Glutamatergic neuron (in vitro differentiated cells): ENCODE results near the gene STARD10. TPM values are rescaled to one million over a fixed set of nuclear protein-coding genes. Genes with fewer than 3 reads are reported as not detected.

ENCODE experiments used
- DNase-seq: peaks from one replicate; pipeline ENCODE4 v3.0.0; 2022
- H3K27ac Mint-ChIP-seq: one replicate; pipeline ENCODE4 v1.8.0; 2020; ENCODE audit warnings: mild to moderate bottlenecking, mixed read lengths, inconsistent platforms; ENCODE audit not compliant: unreplicated experiment
- H3K27me3 Mint-ChIP-seq: one replicate; pipeline ENCODE4 v1.8.0; 2020; ENCODE audit warnings: mild to moderate bottlenecking, moderate library complexity, mixed read lengths, inconsistent platforms; ENCODE audit not compliant: unreplicated experiment
- H3K36me3 Mint-ChIP-seq: one replicate; pipeline ENCODE4 v1.8.0; 2020; ENCODE audit warnings: mild to moderate bottlenecking, mixed read lengths, inconsistent platforms; ENCODE audit not compliant: unreplicated experiment
- H3K4me1 Mint-ChIP-seq: one replicate; pipeline ENCODE4 v1.8.0; 2020; ENCODE audit warnings: mild to moderate bottlenecking, low read depth, mixed read lengths, inconsistent platforms; ENCODE audit not compliant: unreplicated experiment
- H3K4me3 Mint-ChIP-seq: one replicate; pipeline ENCODE4 v1.8.0; 2020; ENCODE audit warnings: mild to moderate bottlenecking, mixed read lengths, inconsistent platforms; ENCODE audit not compliant: unreplicated experiment
- H3K9me3 Mint-ChIP-seq: one replicate; pipeline ENCODE4 v1.8.0; 2020; ENCODE audit warnings: mild to moderate bottlenecking, moderate library complexity, mixed read lengths, inconsistent platforms; ENCODE audit not compliant: unreplicated experiment
- total RNA-seq: library from RNA; stranded (reverse); fragmentation: NEBNext Ultra II Directional; extraction: Animal tissue kit (Norgen Biotek cat#: 25700); gene quantifications from one replicate; pipeline ENCODE4 v1.2.1, GENCODE V29; 2021; ENCODE audit not compliant: unreplicated experiment
- TF ChIP-seq, protein P1 (sequence below): fragments of 200-600 bp; sonication (generic); IDR thresholded peaks from one replicate; pipeline ENCODE4 v1.5.0; 2021; ENCODE audit not compliant: partially characterized antibody, unreplicated experiment

STARD10 gene
- total RNA-seq, 1 donor from 2014 or later = 13.5 TPM

DNA sequence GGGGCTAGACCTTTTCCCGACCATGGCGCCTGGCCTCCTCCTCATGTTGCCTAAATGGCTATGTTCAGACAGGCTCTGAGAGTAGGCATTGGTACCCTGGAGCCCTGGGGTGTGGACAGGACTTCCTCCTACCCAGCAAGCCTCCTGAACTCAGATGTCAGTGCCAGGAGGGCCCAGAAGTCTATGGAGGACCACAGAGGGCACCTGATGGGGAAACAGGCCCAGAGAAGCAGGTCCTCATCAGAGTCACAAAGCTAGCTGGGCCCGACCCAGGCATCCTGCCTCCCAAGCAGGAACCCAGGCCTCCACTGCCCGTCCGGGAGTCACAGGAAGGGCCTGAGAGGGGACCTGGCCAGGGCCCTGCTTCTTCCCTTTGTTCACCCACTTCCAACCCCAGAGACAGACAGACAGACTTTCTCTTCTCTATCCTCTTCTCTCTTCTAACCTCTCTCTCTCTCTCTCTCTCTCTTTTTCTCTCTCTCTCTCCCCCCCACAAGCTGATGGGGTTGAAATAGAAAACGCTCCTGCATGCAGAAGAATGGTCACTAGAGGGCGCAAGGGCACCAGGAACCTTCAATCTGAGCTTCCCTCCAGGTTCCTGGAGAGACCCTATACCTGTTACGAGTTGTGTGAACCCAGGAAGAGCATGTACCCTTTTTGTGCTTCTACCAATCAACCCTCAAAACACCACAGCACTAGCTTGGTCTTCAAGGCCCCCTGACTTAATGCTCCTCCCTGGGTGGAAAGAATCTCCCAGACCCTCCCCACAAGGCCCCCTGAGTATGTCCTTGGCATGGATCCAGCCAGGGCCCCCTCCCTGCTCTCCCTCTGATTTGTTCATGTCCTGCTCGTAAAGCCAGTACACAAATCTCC is 68.8 kb downstream of the STARD10 start:
- Mint-ChIP-seq H3K9me3 (peaks cover 4% of the 10 kb centered on the region), H3K4me3 (no peak overlapping the region), H3K4me1 (peaks cover 2% of the 10 kb centered on the region), H3K27ac (no peak overlapping the region), H3K36me3 (no peaks in the 10 kb centered on the region), H3K27me3 (peaks cover 6% of the 10 kb centered on the region)
- TF ChIP-seq, protein P1, sequence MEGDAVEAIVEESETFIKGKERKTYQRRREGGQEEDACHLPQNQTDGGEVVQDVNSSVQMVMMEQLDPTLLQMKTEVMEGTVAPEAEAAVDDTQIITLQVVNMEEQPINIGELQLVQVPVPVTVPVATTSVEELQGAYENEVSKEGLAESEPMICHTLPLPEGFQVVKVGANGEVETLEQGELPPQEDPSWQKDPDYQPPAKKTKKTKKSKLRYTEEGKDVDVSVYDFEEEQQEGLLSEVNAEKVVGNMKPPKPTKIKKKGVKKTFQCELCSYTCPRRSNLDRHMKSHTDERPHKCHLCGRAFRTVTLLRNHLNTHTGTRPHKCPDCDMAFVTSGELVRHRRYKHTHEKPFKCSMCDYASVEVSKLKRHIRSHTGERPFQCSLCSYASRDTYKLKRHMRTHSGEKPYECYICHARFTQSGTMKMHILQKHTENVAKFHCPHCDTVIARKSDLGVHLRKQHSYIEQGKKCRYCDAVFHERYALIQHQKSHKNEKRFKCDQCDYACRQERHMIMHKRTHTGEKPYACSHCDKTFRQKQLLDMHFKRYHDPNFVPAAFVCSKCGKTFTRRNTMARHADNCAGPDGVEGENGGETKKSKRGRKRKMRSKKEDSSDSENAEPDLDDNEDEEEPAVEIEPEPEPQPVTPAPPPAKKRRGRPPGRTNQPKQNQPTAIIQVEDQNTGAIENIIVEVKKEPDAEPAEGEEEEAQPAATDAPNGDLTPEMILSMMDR = peak; percentile 82
- peak; percentile 78 for DNase-seq

DNA sequence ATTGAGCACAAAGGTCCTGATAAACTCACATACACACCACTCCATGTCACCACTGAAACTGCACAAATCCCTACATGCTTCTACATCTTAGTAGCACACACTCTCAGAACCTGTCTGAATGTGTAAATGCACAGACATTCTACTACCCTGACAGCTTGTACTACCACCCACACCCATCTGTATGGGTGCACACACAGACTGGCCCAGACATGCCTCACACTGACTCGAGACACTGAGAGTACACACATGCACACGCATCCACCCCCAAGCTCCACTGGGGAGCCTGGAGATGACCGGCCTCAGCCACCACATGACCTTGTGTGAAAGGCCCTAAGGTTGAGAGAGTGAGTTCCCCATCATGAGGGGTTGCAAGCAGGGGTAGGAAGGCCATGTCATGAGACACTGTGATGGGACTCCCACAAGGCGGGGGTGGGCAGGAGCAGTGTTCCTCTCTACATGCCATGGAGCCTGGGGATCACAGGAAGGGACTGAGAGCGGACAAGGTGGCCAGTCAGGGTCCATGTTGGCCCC is 69.8 kb downstream of the STARD10 start:
- Mint-ChIP-seq H3K4me3 (no peak overlapping the region), H3K27me3 (peaks cover 8% of the 10 kb centered on the region), H3K27ac (no peak overlapping the region), H3K36me3 (no peaks in the 10 kb centered on the region), H3K4me1 (peaks cover 2% of the 10 kb centered on the region), H3K9me3 (peaks cover 4% of the 10 kb centered on the region)
- TF ChIP-seq, protein P1 = no peak
- DNase-seq = no peak

DNA sequence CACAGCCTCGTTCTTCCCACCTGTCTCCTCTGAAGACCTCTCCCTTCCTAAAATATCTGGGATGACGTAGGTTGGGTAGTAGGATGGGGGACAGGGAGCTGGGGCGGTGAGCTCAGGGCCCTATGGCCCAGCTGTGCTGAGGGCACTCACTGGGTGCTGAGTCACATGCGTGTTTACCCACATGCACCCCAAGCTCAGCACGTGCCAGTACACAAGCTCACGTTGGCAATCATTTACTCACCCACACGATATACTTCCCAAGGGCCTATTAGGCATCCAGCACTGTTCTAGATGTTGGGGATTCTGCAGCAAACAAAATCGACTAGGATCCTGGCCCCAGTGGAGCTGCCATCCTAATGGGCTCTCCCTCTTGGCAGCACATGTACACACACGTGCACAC is 70.3 kb downstream of the STARD10 start:
- H3K27me3 Mint-ChIP-seq = peaks cover 8% of the 10 kb centered on the region
- no peaks in the 10 kb centered on the region for H3K36me3 Mint-ChIP-seq
- TF ChIP-seq, protein P1 = no peak
- H3K4me3 Mint-ChIP-seq = no peak overlapping the region
- no peak for DNase-seq
- peaks cover 2% of the 10 kb centered on the region for H3K4me1 Mint-ChIP-seq
- no peak overlapping the region for H3K27ac Mint-ChIP-seq
- H3K9me3 Mint-ChIP-seq = peaks cover 4% of the 10 kb centered on the region

DNA sequence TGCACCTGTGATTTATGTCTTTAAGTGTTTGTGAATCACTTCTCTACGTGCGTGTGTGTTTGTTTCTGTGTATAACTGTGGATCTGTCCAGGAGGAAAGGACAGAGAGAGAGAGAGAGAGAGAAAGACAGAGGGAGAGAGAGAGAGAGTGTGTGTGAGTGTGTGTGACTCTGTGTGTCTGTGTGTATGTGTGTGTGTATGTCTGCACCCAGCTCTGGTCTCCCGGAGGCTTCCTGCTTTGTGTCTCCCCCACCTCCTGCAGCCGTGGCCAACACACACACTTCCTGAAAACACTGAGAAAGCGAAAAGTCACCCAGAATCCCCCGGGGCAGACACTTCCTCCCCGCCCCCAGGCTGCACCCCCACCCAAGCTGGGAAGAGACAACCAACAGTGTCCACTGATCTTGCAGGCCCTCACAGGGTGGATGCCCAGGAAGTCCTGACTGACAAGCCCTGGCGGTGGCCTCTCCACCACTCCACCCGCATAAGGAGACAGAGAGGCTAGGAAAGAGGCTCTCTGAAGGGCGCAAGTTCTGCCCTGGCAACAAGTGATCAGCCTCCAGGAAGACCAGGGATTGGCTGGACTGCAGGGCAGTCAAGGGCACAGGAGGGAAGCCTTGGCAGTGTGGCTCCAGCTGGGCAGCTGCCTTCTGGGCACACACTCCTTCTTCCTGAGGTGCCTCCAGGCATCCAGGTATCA is 71.6 kb downstream of the STARD10 start:
- peak overlapping the region; percentile 53 for H3K4me3 Mint-ChIP-seq
- TF ChIP-seq, protein P1 = no peak
- peak; percentile 57 for DNase-seq
- H3K36me3 Mint-ChIP-seq = no peaks in the 10 kb centered on the region
- peaks cover 4% of the 10 kb centered on the region for H3K9me3 Mint-ChIP-seq
- peaks cover 8% of the 10 kb centered on the region for H3K27me3 Mint-ChIP-seq
- no peak overlapping the region for H3K27ac Mint-ChIP-seq
- H3K4me1 Mint-ChIP-seq = peaks cover 5% of the 10 kb centered on the region

DNA sequence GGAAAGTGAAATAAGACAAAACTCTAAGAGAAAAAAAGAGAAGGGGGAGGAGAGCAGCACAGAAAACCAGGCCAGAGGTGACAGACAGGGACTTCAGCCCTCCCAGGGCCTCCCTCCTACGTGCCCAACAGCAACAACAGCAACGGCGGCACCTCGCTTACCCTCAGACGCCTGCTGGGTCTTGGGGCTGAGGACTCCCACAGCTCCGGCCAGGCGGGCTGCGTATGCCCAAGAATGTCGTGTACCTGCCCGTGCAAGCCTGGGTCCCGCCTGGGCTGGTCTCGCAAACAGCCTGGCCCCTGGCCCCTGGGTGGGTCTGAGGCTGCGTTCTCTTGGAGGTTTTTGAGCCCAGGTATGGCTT is 72.2 kb downstream of the STARD10 start:
- no peak overlapping the region for H3K27ac Mint-ChIP-seq
- H3K4me3 Mint-ChIP-seq = peak overlapping the region; percentile 53
- H3K4me1 Mint-ChIP-seq = peaks cover 5% of the 10 kb centered on the region
- DNase-seq = no peak
- peaks cover 4% of the 10 kb centered on the region for H3K9me3 Mint-ChIP-seq
- peaks cover 8% of the 10 kb centered on the region for H3K27me3 Mint-ChIP-seq
- H3K36me3 Mint-ChIP-seq = no peaks in the 10 kb centered on the region
- TF ChIP-seq, protein P1 = no peak
